CD4-positive, CD25-positive, alpha-beta regulatory T cell (primary cell): ENCODE results near the gene IAH1. TPM values are rescaled to one million over a fixed set of nuclear protein-coding genes. Genes with fewer than 3 reads are reported as not detected.
A peak's percentile ranks its signal among the peaks of the same experiment; 100 is the strongest.

Source experiments
- ATAC-seq, 2 donors: fragments of 150-1000 bp; cut with Tn5 transposase; one replicate each; pipeline ENCODE4 v1.10.0; 2021; ENCODE audit warnings: low read depth in 2 of 2, moderate number of reproducible peaks in 2 of 2, moderate library complexity in 1 of 2
- DNase-seq, 3 donors: peaks; one replicate each; pipeline versions ENCODE4 v3.0.0 to v3.0.0-alpha.2; 2012 to 2022; ENCODE audit warnings: mixed read lengths in 1 of 3
- H3K27ac ChIP-seq: one replicate; pipeline ENCODE4 v1.7.0; 2013; ENCODE audit warnings: mild to moderate bottlenecking, low read length; ENCODE audit not compliant: insufficient read depth, poor library complexity, severe bottlenecking
- H3K27me3 ChIP-seq: one replicate; pipeline ENCODE4 v1.7.0; 2013; ENCODE audit warnings: low read length; ENCODE audit not compliant: control insufficient read depth, insufficient read depth
- H3K36me3 ChIP-seq: one replicate; pipeline ENCODE4 v1.7.0; 2013; ENCODE audit warnings: mild to moderate bottlenecking, low read length, moderate library complexity; ENCODE audit not compliant: control insufficient read depth, insufficient read depth
- H3K4me1 ChIP-seq: 2 replicates; pipeline ENCODE4 v1.7.0; 2013; ENCODE audit warnings: mild to moderate bottlenecking, low read length; ENCODE audit not compliant: insufficient read depth, control insufficient read depth, poor library complexity, severe bottlenecking
- H3K4me3 ChIP-seq: one replicate; pipeline ENCODE4 v1.7.0; 2013; ENCODE audit warnings: low read depth, mild to moderate bottlenecking, low read length, moderate library complexity
- H3K9me3 ChIP-seq, 2 experiments: 1 replicate in 1 of 2; 2 replicates in 1 of 2; pipeline ENCODE4 v1.7.0; 2013; ENCODE audit warnings: low read length in 2 of 2, mild to moderate bottlenecking in 1 of 2, moderate library complexity in 1 of 2; ENCODE audit not compliant: control insufficient read depth in 2 of 2
- H3K27ac Mint-ChIP-seq, 3 donors: one replicate each; pipeline ENCODE4 v1.8.0; 2020 to 2022; ENCODE audit warnings: mild to moderate bottlenecking in 3 of 3, mixed read lengths in 3 of 3, moderate library complexity in 2 of 3
- H3K27me3 Mint-ChIP-seq: one replicate; pipeline ENCODE4 v1.8.0; 2022; ENCODE audit warnings: mild to moderate bottlenecking, mixed read lengths
- H3K36me3 Mint-ChIP-seq: one replicate; pipeline ENCODE4 v1.8.0; 2020; ENCODE audit warnings: mixed read lengths
- H3K4me1 Mint-ChIP-seq, 4 donors: one replicate each; pipeline ENCODE4 v1.8.0; 2020 to 2022; ENCODE audit warnings: mixed read lengths in 4 of 4, mild to moderate bottlenecking in 1 of 4
- H3K4me3 Mint-ChIP-seq, 4 donors: one replicate each; pipeline ENCODE4 v1.8.0; 2020 to 2022; ENCODE audit warnings: mild to moderate bottlenecking in 4 of 4, mixed read lengths in 4 of 4, moderate library complexity in 3 of 4
- H3K9me3 Mint-ChIP-seq, 7 donors: one replicate each; pipeline ENCODE4 v1.8.0; 2020 to 2022; ENCODE audit warnings: mixed read lengths in 7 of 7, mild to moderate bottlenecking in 3 of 7, moderate library complexity in 2 of 7
- polyA plus RNA-seq, 4 donors: library from polyadenylated mRNA; unstranded; fragments of 300-500 nt; fragmentation: Illumina TruSeq; gene quantifications; one replicate each; pipeline ENCODE4 v1.2.3, GENCODE V29; 2021
- total RNA-seq: library from RNA; stranded (reverse); gene quantifications from one replicate; pipeline ENCODE4 v1.2.3, GENCODE V29; 2022

IAH1 gene
- total and polyA plus RNA-seq, 5 donors from 2014 or later: 40.7 to 108 (median 89.1) TPM

- peak overlapping the region in 1 of 4 donors; percentile 78 for H3K4me3 Mint-ChIP-seq
- ATAC-seq: no peak
- H3K27me3 ChIP-seq: no peaks in the 10 kb centered on the region
- H3K36me3 ChIP-seq: peaks cover 36% of the 10 kb centered on the region
- no peaks in the 10 kb centered on the region for H3K9me3 Mint-ChIP-seq
- H3K27me3 Mint-ChIP-seq: no peaks in the 10 kb centered on the region
- H3K4me3 ChIP-seq: no peak overlapping the region
- H3K4me1 ChIP-seq: no peaks in the 10 kb centered on the region
- peaks cover 6 to 26% (median 16%) of the 10 kb centered on the region in 4 donors for H3K4me1 Mint-ChIP-seq
- peaks cover 42% of the 10 kb centered on the region for H3K36me3 Mint-ChIP-seq
- no peak for DNase-seq
- no peak overlapping the region for H3K27ac ChIP-seq
- H3K9me3 ChIP-seq: no peaks in the 10 kb centered on the region
- H3K27ac Mint-ChIP-seq: peak overlapping the region; percentile 24 to 61 (median 51)
These were observed 30.8 kb upstream of the IAH1 start for GRCh38 chr2:9443526-9443925.

GRCh38 chr2:9445089-9445488 is 29.3 kb upstream of the IAH1 start:
- DNase-seq (peak in 2 of 3 donors; percentile 19 to 65), ATAC-seq (peak; percentile 71 to 73)
- peak overlapping the region; percentile 47 to 70 (median 67) for H3K4me3 Mint-ChIP-seq
- H3K36me3 ChIP-seq: peaks cover 34% of the 10 kb centered on the region
- H3K4me3 ChIP-seq: peak overlapping the region; percentile 80
- H3K27ac ChIP-seq: peak overlapping the region; percentile 60
- H3K4me1 Mint-ChIP-seq: peaks cover 6 to 26% (median 16%) of the 10 kb centered on the region in 4 donors
- H3K27me3 ChIP-seq: no peaks in the 10 kb centered on the region
- H3K4me1 ChIP-seq: no peaks in the 10 kb centered on the region
- H3K27ac Mint-ChIP-seq: peak overlapping the region; percentile 69 to 88 (median 88)
- peaks cover 45% of the 10 kb centered on the region for H3K36me3 Mint-ChIP-seq
- no peaks in the 10 kb centered on the region for H3K9me3 Mint-ChIP-seq
- H3K27me3 Mint-ChIP-seq: no peaks in the 10 kb centered on the region
- no peaks in the 10 kb centered on the region for H3K9me3 ChIP-seq

- H3K36me3 Mint-ChIP-seq: peaks cover 33% of the 10 kb centered on the region
- H3K9me3 Mint-ChIP-seq: no peaks in the 10 kb centered on the region
- no peaks in the 10 kb centered on the region for H3K4me1 ChIP-seq
- no peak for ATAC-seq
- no peaks in the 10 kb centered on the region for H3K4me1 Mint-ChIP-seq
- no peaks in the 10 kb centered on the region for H3K27me3 ChIP-seq
- H3K4me3 Mint-ChIP-seq: no peak overlapping the region
- no peak overlapping the region for H3K4me3 ChIP-seq
- H3K27ac Mint-ChIP-seq: no peak overlapping the region
- H3K36me3 ChIP-seq: peaks cover 35% of the 10 kb centered on the region
- no peaks in the 10 kb centered on the region for H3K9me3 ChIP-seq
- no peak for DNase-seq
- no peaks in the 10 kb centered on the region for H3K27me3 Mint-ChIP-seq
- H3K27ac ChIP-seq: no peak overlapping the region
These were observed 23.1 kb upstream of the IAH1 start for GRCh38 chr2:9451231-9451630.

- ATAC-seq (no peak), DNase-seq (no peak)
- no peak overlapping the region for H3K4me3 ChIP-seq
- peak overlapping the region in 1 of 3 donors; percentile 14 for H3K27ac Mint-ChIP-seq
- H3K27me3 ChIP-seq: no peaks in the 10 kb centered on the region
- peaks cover 25% of the 10 kb centered on the region for H3K36me3 ChIP-seq
- H3K36me3 Mint-ChIP-seq: peaks cover 29% of the 10 kb centered on the region
- H3K4me3 Mint-ChIP-seq: no peak overlapping the region
- no peaks in the 10 kb centered on the region for H3K4me1 ChIP-seq
- H3K27me3 Mint-ChIP-seq: no peaks in the 10 kb centered on the region
- peaks cover 2 to 11% (median 6%) of the 10 kb centered on the region in 4 donors for H3K4me1 Mint-ChIP-seq
- H3K27ac ChIP-seq: no peak overlapping the region
- H3K9me3 Mint-ChIP-seq: no peaks in the 10 kb centered on the region
- no peaks in the 10 kb centered on the region for H3K9me3 ChIP-seq
These were observed 13.8 kb upstream of the IAH1 start for GRCh38 chr2:9460441-9461017.

- Mint-ChIP-seq H3K4me3 (no peak overlapping the region), H3K27me3 (no peaks in the 10 kb centered on the region), H3K36me3 (peaks cover 26% of the 10 kb centered on the region), H3K27ac (no peak overlapping the region), H3K9me3 (no peaks in the 10 kb centered on the region), H3K4me1 (peaks cover 2 to 11% (median 6%) of the 10 kb centered on the region in 4 donors)
- peaks cover 25% of the 10 kb centered on the region for H3K36me3 ChIP-seq
- H3K4me3 ChIP-seq: no peak overlapping the region
- no peaks in the 10 kb centered on the region for H3K4me1 ChIP-seq
- no peaks in the 10 kb centered on the region for H3K27me3 ChIP-seq
- no peaks in the 10 kb centered on the region for H3K9me3 ChIP-seq
- DNase-seq: no peak
- no peak overlapping the region for H3K27ac ChIP-seq
- ATAC-seq: no peak
These were observed 13.3 kb upstream of the IAH1 start for GRCh38 chr2:9461079-9461478.

- Histone ChIP-seq H3K36me3 (peaks cover 17% of the 10 kb centered on the region), H3K27ac (no peak overlapping the region), H3K4me3 (no peak overlapping the region), H3K9me3 (no peaks in the 10 kb centered on the region), H3K4me1 (no peaks in the 10 kb centered on the region), H3K27me3 (no peaks in the 10 kb centered on the region)
- no peak overlapping the region for H3K4me3 Mint-ChIP-seq
- H3K4me1 Mint-ChIP-seq: peaks cover 2 to 9% (median 5%) of the 10 kb centered on the region in 4 donors
- DNase-seq (no peak), ATAC-seq (no peak)
- H3K27me3 Mint-ChIP-seq: no peaks in the 10 kb centered on the region
- H3K27ac Mint-ChIP-seq: peak overlapping the region in 2 of 3 donors; percentile 21 to 33
- peaks cover 19% of the 10 kb centered on the region for H3K36me3 Mint-ChIP-seq
- H3K9me3 Mint-ChIP-seq: no peaks in the 10 kb centered on the region
These were observed 12.0 kb upstream of the IAH1 start for GRCh38 chr2:9462313-9462712.

- ATAC-seq: peak in 1 of 2 donors; percentile 20
These were observed 11.3 kb upstream of the IAH1 start for GRCh38 chr2:9462886-9463697.

More at GRCh38 chr2:9462886-9463697, 11.3 kb upstream of the IAH1 start:
- H3K4me1 ChIP-seq: no peaks in the 10 kb centered on the region
- H3K4me3 ChIP-seq: no peak overlapping the region
- H3K9me3 ChIP-seq: no peaks in the 10 kb centered on the region
- no peaks in the 10 kb centered on the region for H3K9me3 Mint-ChIP-seq
- peak overlapping the region in 1 of 3 donors; percentile 68 for H3K27ac Mint-ChIP-seq
- H3K4me3 Mint-ChIP-seq: no peak overlapping the region
- no peaks in the 10 kb centered on the region for H3K27me3 ChIP-seq
- peaks cover 19% of the 10 kb centered on the region for H3K36me3 Mint-ChIP-seq
- H3K36me3 ChIP-seq: peaks cover 22% of the 10 kb centered on the region
- H3K4me1 Mint-ChIP-seq: peaks cover 2 to 9% (median 5%) of the 10 kb centered on the region in 4 donors
- no peak for DNase-seq
- H3K27ac ChIP-seq: no peak overlapping the region
- H3K27me3 Mint-ChIP-seq: no peaks in the 10 kb centered on the region
